Heart left ventricle (tissue), 16 donors: ENCODE measurements around the gene PEPD. TPM values are rescaled to one million over a fixed set of nuclear protein-coding genes. Genes with fewer than 3 reads are reported as not detected.

Source experiments
- ATAC-seq, 4 donors: fragments of 200-7000 bp; cut with Tn5 transposase; one replicate each; pipeline ENCODE4 v1.9.1; 2020 to 2022; ENCODE audit warnings: moderate library complexity in 4 of 4, mild to moderate bottlenecking in 3 of 4, moderate number of reproducible peaks in 1 of 4
- DNase-seq, 5 donors: peaks; one replicate each; pipeline ENCODE4 v3.0.0-alpha.2; 2020
- H3K27ac ChIP-seq, 12 donors: fragments of 200-600 bp; sonication (generic) in 4 of 12; one replicate each; pipeline versions ENCODE4 v1.5.0 to v1.8.0; 2016 to 2022; ENCODE audit warnings: mild to moderate bottlenecking in 2 of 12
- H3K27me3 ChIP-seq, 9 donors: fragments of 200-600 bp; sonication (generic) in 2 of 9; one replicate each; pipeline versions ENCODE4 v1.5.1 to v1.8.0; 2016 to 2022; ENCODE audit warnings: mild to moderate bottlenecking in 3 of 9
- H3K36me3 ChIP-seq, 9 donors: fragments of 200-600 bp; sonication (generic) in 2 of 9; one replicate each; pipeline versions ENCODE4 v1.5.0 to v1.8.0; 2018 to 2022; ENCODE audit warnings: mild to moderate bottlenecking in 2 of 9
- H3K4me1 ChIP-seq, 12 donors: fragments of 200-600 bp; sonication (generic) in 4 of 12; one replicate each; pipeline versions ENCODE4 v1.5.0 to v1.8.0; 2016 to 2022; ENCODE audit warnings: mild to moderate bottlenecking in 3 of 12
- H3K4me3 ChIP-seq, 12 donors: fragments of 200-600 bp; sonication (generic) in 4 of 12; one replicate each; pipeline versions ENCODE4 v1.5.0 to v1.8.0; 2017 to 2022; ENCODE audit warnings: mild to moderate bottlenecking in 9 of 12, moderate library complexity in 4 of 12
- H3K9me3 ChIP-seq, 12 donors: fragments of 200-600 bp; sonication (generic) in 4 of 12; one replicate each; pipeline versions ENCODE4 v1.5.0 to v1.8.0; 2016 to 2022; ENCODE audit warnings: mild to moderate bottlenecking in 1 of 12
- CTCF ChIP-seq, 12 donors: fragments of 200-600 bp; sonication (generic) in 4 of 12; IDR thresholded peaks; one replicate each; pipeline versions ENCODE4 v1.5.0 to v1.8.0; 2018 to 2022; ENCODE audit warnings: antibody characterized with exemption in 12 of 12, mild to moderate bottlenecking in 5 of 12
- POLR2A ChIP-seq, 2 donors: fragments of 450-650 bp; IDR thresholded peaks; one replicate each; pipeline ENCODE4 v1.6.1; 2017; ENCODE audit warnings: antibody characterized with exemption in 2 of 2, mild to moderate bottlenecking in 2 of 2, moderate library complexity in 2 of 2
- WGBS, 4 donors: extraction: QIAGEN DNeasy Blood & Tissue Kit in 2 of 4; methylation state at CpG; one replicate each; pipeline versions ENCODE4 v1.1.5 to v1.1.7; 2013 to 2018; 5-methylcytosine and 5-hydroxymethylcytosine counted together
- intact Hi-C, 10 donors: fragments of 100-400 bp; cut with DNase I; formaldehyde crosslinking; loops; one replicate each; pipeline versions ENCODE4 v1.11.1 to v1.14.2; 2022
- polyA plus RNA-seq, 2 donors: library from polyadenylated mRNA; stranded (reverse); fragments of 200-250 nt; gene quantifications; one replicate each; pipeline ENCODE4 v1.2.3, GENCODE V29; 2013
- total RNA-seq, 9 donors: library from RNA; depleted of rRNA in 2 of 9; stranded (reverse); fragments of >200 nt in 2 of 9; fragmentation: NEBNext Ultra II Directional in 3 of 9; extraction: Animal tissue kit (Norgen Biotek cat#: 25700) in 3 of 9; gene quantifications; one replicate each; pipeline versions ENCODE4 v1.1.0 to v1.2.4, GENCODE V29; 2016 to 2023
- donor health status: ischemic (EF 13 %, LVEDD 7.1; RV severe dilation, severe dysfunction).
- donor health status: healthy with polysubstance abuse.
- donor health status: DM: no; HTN: yes; CAD: no.
- donor health status: DM: no; HTN: no; CAD: no.
- donor health status: ischemic (EF 25% LVEDD 6.9; RV normal size, moderate dysfunction).
- donor health status: ischemic (EF 25% LVEDD 5.7; RV mildly dilated, moderate dysfunction).
- donor health status: healthy.
- donor health status: DM: yes; HTN: yes; CAD: no.
- donor health status: ischemic (EF 35%, LVEDD 5.7; RV mildly dilated, moderate dysfunction).
- donor health status: nonischemic (EF 11% LVEDD 7.7; RV severe dilation, severe dysfunction).
- donor health status: DM: yes; HTN: yes; CAD: no.
- donor health status: PGD.
- donor health status: ischemic (EF 29% LVEDD 5.4; RV normal size, mild dysfunction).
- donor health status: nonischemic (EF 23%, LVEDD 6.1; RV moderate dilation, normal function).

PEPD gene
- total and polyA plus RNA-seq, 11 donors: 19.4 to 45.7 (median 29.9) TPM

- TF ChIP-seq POLR2A (IDR thresholded peaks at IDR 0.05) (no peak), CTCF (IDR thresholded peaks at IDR 0.05) (no peak)
- Histone ChIP-seq H3K4me3 (no peak overlapping the region), H3K36me3 (peaks cover 0 to 56% (median 27%) of the 10 kb centered on the region in 9 donors), H3K4me1 (peaks cover 0 to 31% (median 14%) of the 10 kb centered on the region in 12 donors), H3K27ac (no peak overlapping the region), H3K27me3 (no peaks in the 10 kb centered on the region), H3K9me3 (no peaks in the 10 kb centered on the region)
- intact Hi-C loops: no loop called here
- 88 to 95% (median 92%) methylated on average over 4 of the region's 4 CpGs for WGBS, 4 donors
- no peak for DNase-seq
- no peak for ATAC-seq
Measured at GRCh38 chr19:33382982-33383381, 138.6 kb downstream of the PEPD start.

GRCh38 chr19:33382006-33382405 lies 139.6 kb downstream of the PEPD start:
- no peak for TF ChIP-seq CTCF (IDR thresholded peaks at IDR 0.05)
- no peak for TF ChIP-seq POLR2A (IDR thresholded peaks at IDR 0.05)
- Histone ChIP-seq H3K27me3 (no peaks in the 10 kb centered on the region), H3K36me3 (peaks cover 0 to 48% (median 27%) of the 10 kb centered on the region in 9 donors), H3K27ac (no peak overlapping the region), H3K4me1 (peaks cover 0 to 39% (median 19%) of the 10 kb centered on the region in 12 donors), H3K9me3 (no peaks in the 10 kb centered on the region), H3K4me3 (no peak overlapping the region)
- WGBS, 4 donors: 83 to 92% (median 87%) methylated on average over 4 of the region's 4 CpGs
- ATAC-seq: no peak
- no peak for DNase-seq
- intact Hi-C loops: no loop called here

- H3K9me3 ChIP-seq: no peaks in the 10 kb centered on the region
- TF ChIP-seq POLR2A (IDR thresholded peaks at IDR 0.05): no peak
- TF ChIP-seq CTCF (IDR thresholded peaks at IDR 0.05): no peak
- peaks cover 0 to 42% (median 22%) of the 10 kb centered on the region in 12 donors for H3K4me1 ChIP-seq
- H3K36me3 ChIP-seq: peaks cover 0 to 44% (median 27%) of the 10 kb centered on the region in 9 donors
- H3K27me3 ChIP-seq: no peaks in the 10 kb centered on the region
- WGBS, 4 donors: 82 to 96% (median 94%) methylated on average over 4 of the region's 4 CpGs
- no peak overlapping the region for H3K27ac ChIP-seq
- no peak for DNase-seq
- ATAC-seq: no peak
- H3K4me3 ChIP-seq: no peak overlapping the region
- intact Hi-C loops: no loop called here
Measured at GRCh38 chr19:33381101-33381500, 140.5 kb downstream of the PEPD start.

- peaks cover 4 to 60% (median 30%) of the 10 kb centered on the region in 12 donors for H3K4me1 ChIP-seq
- no peaks in the 10 kb centered on the region for H3K27me3 ChIP-seq
- H3K4me3 ChIP-seq: no peak overlapping the region
- H3K27ac ChIP-seq: no peak overlapping the region
- TF ChIP-seq POLR2A (IDR thresholded peaks at IDR 0.05) (no peak), CTCF (IDR thresholded peaks at IDR 0.05) (no peak)
- no peaks in the 10 kb centered on the region for H3K9me3 ChIP-seq
- 95% methylated on average over 16 of the region's 16 CpGs for WGBS, 4 donors
- peaks cover 0 to 37% (median 27%) of the 10 kb centered on the region in 9 donors for H3K36me3 ChIP-seq
- DNase-seq (no peak), ATAC-seq (no peak)
- intact Hi-C loops: loop anchor here in 3 of 10 donors (5.0 to 10.0 kb wide), 2 partner anchors 74 to 77 kb away; partner anchors contain the start of gene CEBPA (in 3 of the 3)
Measured at GRCh38 chr19:33379151-33379829, 142.3 kb downstream of the PEPD start.
